Measurements from ENCODE around the gene PRG2. TPM values are rescaled to one million over a fixed set of nuclear protein-coding genes. Genes with fewer than 3 reads are reported as not detected.

PRG2 gene
- total RNA-seq, 4 donors from 2014 or later: 0.22 to 0.94 (median 0.71) TPM; not detected in 1

DNA sequence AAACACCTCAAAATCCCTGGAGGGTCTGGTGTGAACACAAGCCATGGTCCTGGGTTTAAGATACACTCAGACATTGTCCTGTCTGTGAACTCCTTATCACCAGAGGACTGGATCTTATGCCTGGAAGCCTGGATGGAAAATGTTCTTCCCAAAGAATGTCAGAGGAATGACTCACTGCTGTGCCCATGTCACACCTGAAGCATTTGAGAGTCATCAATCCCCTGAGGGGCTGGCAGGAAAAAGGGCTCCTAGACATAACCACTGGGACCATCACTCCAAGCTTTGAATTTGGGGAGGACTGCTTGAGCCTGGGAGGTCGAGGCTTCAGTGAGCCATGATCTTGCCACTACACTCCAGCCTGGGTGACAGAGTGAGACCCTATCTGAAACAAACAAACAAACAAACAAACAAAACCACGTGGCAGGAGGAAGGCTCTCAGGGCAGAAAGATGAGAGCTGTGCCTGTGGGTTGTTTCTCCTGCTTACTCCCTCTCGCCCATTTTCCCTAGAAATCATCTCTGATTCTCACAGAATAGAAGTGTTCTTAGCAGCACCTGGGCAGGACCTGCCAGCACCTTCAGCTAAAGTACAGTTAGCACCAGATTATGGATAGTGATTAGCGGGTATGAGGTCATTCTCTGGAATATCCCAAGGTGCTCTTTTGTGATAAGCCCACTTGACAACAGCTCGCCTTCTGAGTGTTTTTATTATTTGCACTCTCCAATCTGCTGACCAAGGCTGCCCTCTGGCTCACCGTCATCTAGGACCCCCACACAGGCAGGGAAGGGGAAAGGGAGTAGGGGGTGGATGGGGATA, 11.9 kb upstream of the PRG2 start:
- Histone ChIP-seq H3K4me3 (replicated peaks in 1 of 3) (no peak overlapping the region), H3K9me3 (no peaks in the 10 kb centered on the region), H3K4me1 (peaks cover 0 to 15% of the 10 kb centered on the region in 2 donors), H3K27ac (no peak overlapping the region), H3K36me3 (peaks cover 3 to 10% of the 10 kb centered on the region in 2 donors), H3K27me3 (no peaks in the 10 kb centered on the region)
- no peak for DNase-seq
- TF ChIP-seq POLR2A (IDR thresholded peaks at IDR 0.05): no peak
- TF ChIP-seq, protein P1, sequence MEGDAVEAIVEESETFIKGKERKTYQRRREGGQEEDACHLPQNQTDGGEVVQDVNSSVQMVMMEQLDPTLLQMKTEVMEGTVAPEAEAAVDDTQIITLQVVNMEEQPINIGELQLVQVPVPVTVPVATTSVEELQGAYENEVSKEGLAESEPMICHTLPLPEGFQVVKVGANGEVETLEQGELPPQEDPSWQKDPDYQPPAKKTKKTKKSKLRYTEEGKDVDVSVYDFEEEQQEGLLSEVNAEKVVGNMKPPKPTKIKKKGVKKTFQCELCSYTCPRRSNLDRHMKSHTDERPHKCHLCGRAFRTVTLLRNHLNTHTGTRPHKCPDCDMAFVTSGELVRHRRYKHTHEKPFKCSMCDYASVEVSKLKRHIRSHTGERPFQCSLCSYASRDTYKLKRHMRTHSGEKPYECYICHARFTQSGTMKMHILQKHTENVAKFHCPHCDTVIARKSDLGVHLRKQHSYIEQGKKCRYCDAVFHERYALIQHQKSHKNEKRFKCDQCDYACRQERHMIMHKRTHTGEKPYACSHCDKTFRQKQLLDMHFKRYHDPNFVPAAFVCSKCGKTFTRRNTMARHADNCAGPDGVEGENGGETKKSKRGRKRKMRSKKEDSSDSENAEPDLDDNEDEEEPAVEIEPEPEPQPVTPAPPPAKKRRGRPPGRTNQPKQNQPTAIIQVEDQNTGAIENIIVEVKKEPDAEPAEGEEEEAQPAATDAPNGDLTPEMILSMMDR (IDR thresholded peaks at IDR 0.05): no peak
- intact Hi-C loops (cut with DNase I): no loop called here
- WGBS, 2 donors: 72% methylated on average over 6 of the region's 6 CpGs

DNA sequence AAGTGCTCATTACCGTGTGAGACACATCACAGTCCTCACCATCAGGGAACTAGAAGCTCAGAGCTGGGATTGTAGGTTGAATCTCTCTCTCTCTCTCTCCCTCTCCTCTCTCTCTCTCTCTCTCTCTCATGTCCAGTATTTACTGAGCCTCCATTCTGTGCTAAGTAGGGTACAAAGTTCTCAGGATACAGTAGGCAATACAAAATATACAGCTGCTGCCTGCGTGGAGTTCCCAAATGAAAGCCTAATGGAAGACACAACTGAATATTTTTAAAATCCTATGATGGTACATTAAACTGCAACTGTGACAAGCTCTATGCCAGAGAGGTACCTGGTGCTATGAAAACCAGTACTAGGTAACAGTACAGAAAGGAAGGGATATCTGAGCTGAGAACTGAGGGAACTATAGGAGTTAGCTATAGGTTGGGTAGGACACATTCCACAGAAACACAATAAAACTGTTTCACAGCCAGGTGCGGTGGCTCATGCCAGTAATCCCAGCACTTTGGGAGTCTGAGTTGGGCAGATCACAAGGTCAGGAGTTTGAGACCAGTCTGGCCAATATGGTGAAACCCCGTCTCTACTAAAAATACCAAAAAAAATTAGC, 9.6 kb upstream of the PRG2 start:
- intact Hi-C loops (cut with DNase I): no loop called here
- Histone ChIP-seq H3K27me3 (no peaks in the 10 kb centered on the region), H3K4me3 (replicated peaks in 1 of 3) (no peak overlapping the region), H3K36me3 (no peaks in the 10 kb centered on the region), H3K9me3 (no peaks in the 10 kb centered on the region), H3K4me1 (no peaks in the 10 kb centered on the region), H3K27ac (no peak overlapping the region)
- DNase-seq: no peak
- TF ChIP-seq POLR2A (IDR thresholded peaks at IDR 0.05): no peak
- TF ChIP-seq, protein P1 (IDR thresholded peaks at IDR 0.05): no peak
- 90 to 95% methylated on average over 4 of the region's 4 CpGs for WGBS, 2 donors

DNA sequence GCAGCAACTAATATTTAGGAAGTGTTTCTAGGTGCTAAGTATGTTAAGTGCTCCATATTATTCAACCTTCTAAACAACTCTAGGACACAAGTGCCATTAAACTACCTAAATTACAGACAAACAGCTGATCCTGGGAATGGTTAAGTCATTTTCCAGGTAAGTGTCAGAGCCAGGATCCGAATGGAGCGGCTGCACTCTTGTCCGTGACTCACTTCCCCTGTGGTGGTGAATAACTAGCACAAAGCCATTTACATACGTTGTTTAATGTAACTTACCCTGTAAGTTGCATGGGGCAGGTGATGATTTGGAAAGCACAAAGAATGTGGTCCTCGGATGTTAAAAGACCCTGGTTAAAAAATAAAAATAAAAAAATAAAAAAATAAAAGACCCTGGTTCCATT, 8.8 kb upstream of the PRG2 start:
- Histone ChIP-seq H3K4me1 (no peaks in the 10 kb centered on the region), H3K27me3 (no peaks in the 10 kb centered on the region), H3K36me3 (no peaks in the 10 kb centered on the region), H3K9me3 (no peaks in the 10 kb centered on the region), H3K27ac (no peak overlapping the region), H3K4me3 (replicated peaks in 1 of 3) (no peak overlapping the region)
- no peak for DNase-seq
- no peak for TF ChIP-seq POLR2A (IDR thresholded peaks at IDR 0.05)
- TF ChIP-seq, protein P1 (IDR thresholded peaks at IDR 0.05): no peak
- WGBS, 2 donors: 85 to 87% methylated on average over 5 of the region's 5 CpGs
- intact Hi-C loops (cut with DNase I): no loop called here

DNA sequence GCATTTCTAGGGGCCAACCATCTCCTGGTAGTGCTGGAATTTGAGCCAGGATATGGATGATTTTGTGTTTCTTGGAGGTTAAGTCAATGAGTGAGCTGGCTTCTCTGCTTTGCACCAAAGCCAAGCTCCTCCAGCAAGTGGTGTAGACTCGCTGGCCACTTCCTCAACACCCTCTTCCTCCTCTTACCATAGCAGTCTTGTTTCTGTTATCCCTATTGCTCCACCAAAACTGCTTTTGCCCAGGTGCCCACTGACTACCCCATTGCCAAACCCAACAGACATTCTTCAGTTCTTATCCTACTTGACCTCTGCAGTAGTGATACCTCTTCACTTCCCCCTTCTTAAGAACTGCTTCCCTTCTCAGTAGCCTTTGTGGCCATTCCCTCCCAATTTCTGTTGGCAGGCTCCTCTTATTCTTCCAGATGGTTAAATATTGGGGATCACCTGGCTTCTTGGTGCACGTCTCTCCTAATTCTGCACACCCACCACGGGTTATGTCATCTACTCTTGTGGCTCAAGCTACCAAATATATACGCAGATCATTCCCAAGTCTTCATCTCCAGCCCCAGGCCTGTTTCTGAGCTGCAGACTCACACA, 7.0 kb upstream of the PRG2 start:
- Histone ChIP-seq H3K4me1 (no peaks in the 10 kb centered on the region), H3K9me3 (no peaks in the 10 kb centered on the region), H3K36me3 (no peaks in the 10 kb centered on the region), H3K27me3 (no peaks in the 10 kb centered on the region), H3K4me3 (replicated peaks in 1 of 3) (no peak overlapping the region), H3K27ac (no peak overlapping the region)
- WGBS, 2 donors: 82 to 90% methylated on average over 4 of the region's 4 CpGs
- DNase-seq: no peak
- intact Hi-C loops (cut with DNase I): no loop called here
- TF ChIP-seq, protein P1 (IDR thresholded peaks at IDR 0.05): no peak
- TF ChIP-seq POLR2A (IDR thresholded peaks at IDR 0.05): no peak

DNA sequence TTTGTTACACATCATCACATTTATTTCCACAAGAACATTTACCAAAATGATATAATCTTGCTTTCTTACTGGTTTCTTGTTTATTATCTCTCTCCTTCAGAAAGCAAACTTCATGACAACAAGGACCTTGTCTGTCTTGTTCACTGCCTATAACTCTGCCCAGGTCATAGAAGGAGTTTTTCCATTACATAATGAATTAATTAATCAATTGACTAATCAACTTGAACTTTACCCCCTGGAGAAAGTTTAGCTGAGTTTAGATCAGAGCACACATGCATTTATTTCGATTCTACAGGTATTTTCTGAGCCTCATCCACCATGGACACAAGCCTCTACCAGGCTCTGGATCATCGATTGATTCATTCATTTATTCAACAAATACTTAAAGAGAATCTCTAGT, 6.3 kb upstream of the PRG2 start:
- WGBS, 2 donors: 83 to 84% methylated on average over 2 of the region's 2 CpGs
- intact Hi-C loops (cut with DNase I): no loop called here

More for the DNA sequence above, 6.3 kb upstream of the PRG2 start:
- H3K36me3 ChIP-seq: no peaks in the 10 kb centered on the region
- TF ChIP-seq, protein P1 (IDR thresholded peaks at IDR 0.05): no peak
- no peak for TF ChIP-seq POLR2A (IDR thresholded peaks at IDR 0.05)
- no peaks in the 10 kb centered on the region for H3K4me1 ChIP-seq
- no peak for DNase-seq
- no peaks in the 10 kb centered on the region for H3K27me3 ChIP-seq
- no peaks in the 10 kb centered on the region for H3K9me3 ChIP-seq
- no peak overlapping the region for H3K27ac ChIP-seq
- H3K4me3 ChIP-seq (replicated peaks in 1 of 3): no peak overlapping the region
